Measurements from ENCODE around the gene ENDOD1. TPM values are rescaled to one million over a fixed set of nuclear protein-coding genes. Genes with fewer than 3 reads are reported as not detected.

Gene ENDOD1
- total RNA-seq, 1 donor from 2014 or later: 36.7 TPM

- DNase-seq (ENCODE audit: low spot score): no peak
Measured at GRCh38 chr11:95076981-95077380, 12.7 kb upstream of the ENDOD1 start.

DNA sequence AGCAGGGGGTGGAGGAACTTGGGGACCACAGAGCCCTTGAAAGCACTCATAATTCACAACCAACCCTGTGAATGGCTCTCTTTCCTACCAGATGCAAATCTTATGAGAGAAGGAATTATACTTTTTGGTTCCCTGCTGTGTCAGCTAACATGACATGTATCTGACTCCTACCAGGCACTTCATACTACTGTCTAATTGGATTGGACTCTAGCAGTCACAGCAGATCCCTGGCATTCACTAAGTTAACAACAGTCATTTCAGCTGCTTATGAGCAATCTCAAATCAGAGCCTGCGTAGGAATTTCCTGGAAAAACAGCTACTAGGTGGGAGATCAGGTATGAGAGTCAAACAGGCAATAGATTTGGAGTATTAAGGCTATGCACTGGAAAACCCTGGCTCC lies 11.1 kb upstream of the ENDOD1 start:
- no peak for DNase-seq (ENCODE audit: low spot score)

DNA sequence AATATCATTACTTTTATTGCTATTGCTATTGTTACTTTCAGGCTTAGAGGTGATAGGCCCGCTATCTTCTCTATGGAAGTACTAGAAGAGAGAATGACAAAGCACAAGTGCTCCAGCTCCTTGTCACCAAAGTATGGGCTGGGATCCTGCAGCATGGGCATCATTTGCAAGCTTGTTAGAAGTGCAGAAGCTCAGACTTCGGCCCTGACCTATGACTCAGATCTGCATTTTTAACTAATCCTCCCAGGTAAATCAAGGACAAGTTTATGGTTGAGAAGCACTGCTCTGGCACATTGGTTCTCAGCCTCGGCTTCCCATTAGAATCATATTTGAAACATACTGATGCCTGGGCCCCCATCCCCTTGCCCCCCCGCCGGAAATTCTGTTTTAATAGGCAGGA lies 8.6 kb upstream of the ENDOD1 start:
- no peak for DNase-seq (ENCODE audit: low spot score)

GRCh38 chr11:95081412-95081811 lies 8.2 kb upstream of the ENDOD1 start:
- no peak for DNase-seq (ENCODE audit: low spot score)

GRCh38 chr11:95082576-95083001 lies 7.1 kb upstream of the ENDOD1 start:
- DNase-seq (ENCODE audit: low spot score): no peak

- DNase-seq (ENCODE audit: low spot score): no peak
Measured at GRCh38 chr11:95084509-95084908, 5.1 kb upstream of the ENDOD1 start.

GRCh38 chr11:95085117-95085816 lies 4.4 kb upstream of the ENDOD1 start:
- DNase-seq (ENCODE audit: low spot score): no peak

DNA sequence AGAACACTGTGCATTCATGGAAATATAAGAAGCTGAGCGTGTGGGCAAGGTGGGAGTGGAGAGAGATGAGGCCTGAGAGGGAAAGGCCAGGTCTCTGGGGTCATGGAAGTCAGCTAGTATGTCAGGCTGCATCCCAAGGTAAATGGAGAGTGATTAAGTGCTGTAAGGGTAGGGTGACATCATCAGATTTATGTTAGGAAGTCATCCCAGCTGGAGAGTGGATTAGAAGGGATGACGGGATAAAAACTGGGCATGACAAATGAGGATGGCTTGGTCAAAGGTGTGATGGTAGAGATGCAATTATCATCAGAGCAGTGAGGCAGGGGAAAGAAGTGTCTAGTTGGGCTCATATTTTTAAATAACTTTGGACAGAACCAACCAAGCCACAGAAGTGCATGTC lies 3.5 kb upstream of the ENDOD1 start:
- DNase-seq (ENCODE audit: low spot score): no peak

DNA sequence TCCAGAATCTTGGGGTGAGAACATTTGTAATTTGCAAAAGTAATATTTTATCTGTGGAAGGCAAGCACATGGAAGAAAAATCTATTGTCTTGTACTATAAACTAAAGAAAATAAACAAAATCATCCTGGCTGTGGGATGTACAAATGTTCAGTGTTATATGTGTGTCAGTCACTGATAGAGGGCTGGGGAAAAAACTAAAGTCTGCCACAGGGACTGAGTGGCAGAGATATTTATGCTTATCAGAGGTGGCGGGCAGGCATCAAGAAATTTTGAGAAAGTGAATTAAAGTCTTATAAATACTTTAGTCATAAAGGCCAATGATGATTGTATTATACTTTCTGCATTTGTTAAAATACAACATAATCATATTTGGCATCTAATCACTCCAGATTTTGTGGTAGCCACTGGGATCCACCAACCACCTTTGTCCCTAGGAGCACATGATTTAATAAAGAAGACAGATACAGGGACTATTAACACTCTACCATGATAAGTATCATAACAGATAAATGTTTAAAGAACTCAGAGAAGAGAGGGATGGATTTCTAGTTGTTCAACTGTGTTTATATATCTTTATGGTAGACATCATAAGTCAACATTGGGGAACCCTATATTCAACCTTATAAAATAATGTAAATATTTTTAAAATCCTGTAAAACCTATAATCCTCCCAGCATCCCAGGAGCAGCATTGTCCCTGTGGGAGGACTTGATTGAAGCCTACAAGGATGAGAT lies 2.6 kb upstream of the ENDOD1 start:
- DNase-seq (ENCODE audit: low spot score): no peak

GRCh38 chr11:95088946-95089619 lies 563 bp upstream of the ENDOD1 start:
- no peak for DNase-seq (ENCODE audit: low spot score)

DNA sequence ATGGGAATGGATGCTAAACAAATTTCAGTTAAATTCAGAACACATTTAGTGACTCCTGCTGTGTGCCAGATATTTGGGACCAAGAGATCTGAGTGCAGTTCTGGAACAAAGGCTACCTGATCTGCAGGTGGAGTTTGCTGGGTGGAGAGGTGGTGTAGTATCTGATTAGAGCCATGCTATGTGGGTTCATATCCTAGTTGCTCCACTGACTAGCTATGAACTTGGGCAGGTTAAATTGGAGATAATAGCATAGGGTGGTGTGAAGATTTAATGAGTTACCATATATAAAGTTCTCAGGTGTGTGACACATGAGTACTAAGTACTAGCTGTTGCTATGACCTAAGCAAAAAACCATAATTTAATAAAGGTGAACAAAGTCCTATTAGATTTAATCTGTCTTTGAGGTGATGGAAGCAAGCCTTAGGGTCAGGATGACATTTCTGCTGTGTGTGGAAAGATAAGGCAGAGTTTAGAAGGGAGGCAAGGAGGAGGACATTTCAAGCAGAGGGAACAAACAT lies 2.1 kb downstream of the ENDOD1 start:
- DNase-seq (ENCODE audit: low spot score): no peak

- DNase-seq (ENCODE audit: low spot score): no peak
Measured at GRCh38 chr11:95092549-95093324, 3.1 kb downstream of the ENDOD1 start.

GRCh38 chr11:95093548-95093947 lies 3.9 kb downstream of the ENDOD1 start:
- DNase-seq (ENCODE audit: low spot score): no peak

GRCh38 chr11:95095858-95096587 lies 6.4 kb downstream of the ENDOD1 start:
- DNase-seq (ENCODE audit: low spot score): no peak

DNA sequence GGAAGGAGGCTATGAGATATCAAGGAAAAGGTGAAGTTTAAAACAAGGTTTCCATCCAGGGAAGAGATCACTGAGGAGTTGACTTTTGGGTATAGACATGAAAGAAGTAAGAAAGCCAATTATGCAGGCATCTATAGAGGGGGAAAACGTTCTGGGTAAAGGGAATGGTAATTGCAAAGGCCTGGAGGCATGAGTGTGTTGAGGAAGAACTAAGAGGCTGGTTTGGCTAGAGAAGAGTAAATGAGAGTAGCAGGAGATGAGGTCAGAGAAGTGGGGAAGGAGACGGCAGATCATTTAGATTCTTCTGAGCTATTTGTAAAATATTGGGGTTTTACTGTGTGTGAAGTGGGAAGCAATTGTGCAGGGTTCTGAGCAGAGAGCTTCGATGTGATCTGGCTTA lies 7.6 kb downstream of the ENDOD1 start:
- DNase-seq (ENCODE audit: low spot score): no peak

- DNase-seq (ENCODE audit: low spot score): no peak
Measured at GRCh38 chr11:95098826-95099225, 9.2 kb downstream of the ENDOD1 start.

- no peak for DNase-seq (ENCODE audit: low spot score)
Measured at GRCh38 chr11:95100191-95100648, 10.6 kb downstream of the ENDOD1 start.

DNA sequence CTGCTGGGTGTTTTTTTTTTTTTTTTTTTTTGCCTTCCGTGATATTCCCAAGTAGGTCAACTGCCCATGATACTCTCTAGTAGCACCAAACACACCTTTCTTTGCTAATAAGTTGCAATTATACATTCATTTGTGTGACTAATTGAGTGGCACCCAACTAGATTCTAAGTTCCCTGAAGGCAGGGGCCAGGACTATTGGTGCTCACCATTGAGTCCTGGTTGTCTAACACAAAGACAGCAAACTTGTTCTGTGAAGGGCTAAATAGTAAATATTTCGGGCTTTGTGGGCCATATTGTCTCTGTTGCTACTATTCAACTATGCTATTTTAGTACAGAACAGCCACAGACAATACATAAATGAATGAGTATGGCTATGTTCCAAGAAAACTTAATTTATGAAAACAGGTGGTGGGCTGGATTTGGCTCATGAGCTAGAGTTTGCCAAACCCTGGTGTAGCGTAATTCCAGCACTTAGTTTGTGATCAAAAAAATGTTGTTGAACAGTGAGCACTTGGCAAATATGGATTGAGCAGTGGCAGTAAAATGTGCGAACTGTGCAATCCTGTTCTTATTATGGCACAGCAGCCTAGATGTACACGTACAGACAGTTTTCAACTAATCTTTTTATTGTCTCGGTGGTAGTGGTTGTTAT lies 11.3 kb downstream of the ENDOD1 start:
- no peak for DNase-seq (ENCODE audit: low spot score)

DNA sequence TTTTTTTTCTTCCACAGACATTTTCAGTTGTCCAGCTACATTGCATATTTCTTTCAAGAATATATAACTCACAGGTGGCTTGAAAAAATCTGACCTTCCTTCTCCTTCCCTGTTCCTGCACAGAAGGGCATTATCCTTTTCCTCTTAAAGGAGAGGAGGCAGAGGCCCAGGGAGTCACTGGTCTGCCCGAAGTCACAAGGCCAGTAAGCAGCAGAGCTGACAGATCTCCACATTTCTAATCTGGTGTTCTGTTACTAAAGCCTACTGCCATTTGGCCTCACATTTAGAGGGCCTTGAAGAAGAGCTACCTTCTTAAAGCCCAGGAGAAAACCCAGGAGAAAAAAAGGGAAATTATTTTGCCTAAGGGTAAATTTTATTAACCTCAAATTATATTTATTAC lies 12.3 kb downstream of the ENDOD1 start:
- DNase-seq (ENCODE audit: low spot score): no peak

GRCh38 chr11:95102733-95103132 lies 13.1 kb downstream of the ENDOD1 start:
- no peak for DNase-seq (ENCODE audit: low spot score)

- no peak for DNase-seq (ENCODE audit: low spot score)
Measured at GRCh38 chr11:95103701-95104100, 14.1 kb downstream of the ENDOD1 start.
